Neural cell (in vitro differentiated cells): Measurements from ENCODE around the gene EMC7. TPM values are rescaled to one million over a fixed set of nuclear protein-coding genes. Genes with fewer than 3 reads are reported as not detected.

ENCODE experiments used
- H2AFZ ChIP-seq: fragments of 200-600, 300-800 bp; sonication (generic), shearing (Covaris generic); 2 replicates; pipeline ENCODE4 v1.6.0; 2014; ENCODE audit warnings: low read depth, mild to moderate bottlenecking, antibody characterized with exemption, low read length, moderate library complexity
- H3F3A ChIP-seq: fragments of 200-600 bp; shearing (Covaris generic); 2 replicates; pipeline ENCODE4 v1.6.1; 2016; ENCODE audit warnings: mild to moderate bottlenecking, moderate library complexity, mixed read lengths, antibody characterized with exemption, low read length; ENCODE audit not compliant: insufficient read depth, poor library complexity, severe bottlenecking
- H3K27ac ChIP-seq: fragments of 200-600, 300-800 bp; sonication (generic), shearing (Covaris generic); 2 replicates; pipeline ENCODE4 v1.5.1; 2014; ENCODE audit warnings: mild to moderate bottlenecking, low read length, moderate library complexity
- H3K27me3 ChIP-seq: fragments of 300-800, 200-600 bp; sonication (generic), shearing (Covaris generic); 2 replicates; pipeline ENCODE4 v1.6.0; 2014; ENCODE audit warnings: mild to moderate bottlenecking, low read depth, low read length, moderate library complexity; ENCODE audit not compliant: insufficient read depth
- H3K36me3 ChIP-seq: fragments of 300-800, 200-600 bp; sonication (generic), shearing (Covaris generic); 2 replicates; pipeline ENCODE4 v1.5.1; 2014; ENCODE audit warnings: mild to moderate bottlenecking, antibody characterized with exemption, low read length, moderate library complexity; ENCODE audit not compliant: insufficient read depth
- H3K4me2 ChIP-seq: fragments of 300-800, 200-600 bp; sonication (generic), shearing (Covaris generic); 2 replicates; pipeline ENCODE4 v1.6.0; 2014; ENCODE audit warnings: mild to moderate bottlenecking, low read length
- H3K4me3 ChIP-seq: fragments of 300-800, 200-600 bp; sonication (generic), shearing (Covaris generic); 2 replicates; pipeline ENCODE4 v1.5.1; 2014; ENCODE audit warnings: mild to moderate bottlenecking, low read length, moderate library complexity
- H3K79me2 ChIP-seq: fragments of 200-600 bp; shearing (Covaris generic); replicated peaks from 2 replicates; pipeline ENCODE4 v1.6.0; 2014; ENCODE audit warnings: mild to moderate bottlenecking, low read length, moderate library complexity; ENCODE audit not compliant: insufficient read depth
- H3K9ac ChIP-seq: fragments of 300-800, 200-600 bp; sonication (generic), shearing (Covaris generic); 2 replicates; pipeline ENCODE4 v1.6.1; 2016; ENCODE audit warnings: mild to moderate bottlenecking, low read length, mixed read lengths
- H3K9me2 ChIP-seq: fragments of 200-600 bp; shearing (Covaris generic); 2 replicates; pipeline ENCODE4 v1.6.1; 2016; ENCODE audit warnings: mild to moderate bottlenecking, low read length, mixed read lengths; ENCODE audit not compliant: insufficient read depth
- H3K9me3 ChIP-seq: fragments of 200-600, 300-800 bp; sonication (generic), shearing (Covaris generic); 2 replicates; pipeline ENCODE4 v1.6.1; 2016; ENCODE audit warnings: mild to moderate bottlenecking, mixed run types, low read length, moderate library complexity, mixed read lengths
- H4K20me1 ChIP-seq: fragments of 200-600 bp; shearing (Covaris generic); 2 replicates; pipeline ENCODE4 v1.6.1; 2016; ENCODE audit warnings: mild to moderate bottlenecking, mixed run types; ENCODE audit not compliant: insufficient read depth
- EP300 ChIP-seq: fragments of 450-650 bp; conservative IDR thresholded peaks from 2 replicates; pipeline ENCODE4 v1.6.1; 2014; ENCODE audit warnings: antibody characterized with exemption, mild to moderate bottlenecking, moderate library complexity; ENCODE audit not compliant: poor library complexity, severe bottlenecking
- EZH2 ChIP-seq: fragments of 200-600, 300-800 bp; shearing (Covaris generic), sonication (generic); IDR thresholded peaks from 2 replicates; pipeline ENCODE4 v1.6.1; 2014; ENCODE audit warnings: antibody characterized with exemption, low read length, borderline replicate concordance, mild to moderate bottlenecking; ENCODE audit not compliant: insufficient read depth, poor library complexity, severe bottlenecking
- MXI1 ChIP-seq: fragments of 450-650 bp; conservative IDR thresholded peaks from 2 replicates; pipeline ENCODE4 v1.6.1; 2014; ENCODE audit warnings: antibody characterized with exemption, mild to moderate bottlenecking; ENCODE audit not compliant: poor library complexity, severe bottlenecking
- POLR2AphosphoS5 ChIP-seq: IDR thresholded peaks from 2 replicates; pipeline ENCODE4 v1.6.1; 2012
- RAD21 ChIP-seq: fragments of 450-650 bp; conservative IDR thresholded peaks from 2 replicates; pipeline ENCODE4 v1.6.1; 2014; ENCODE audit warnings: antibody characterized with exemption, mild to moderate bottlenecking, moderate library complexity
- REST ChIP-seq: IDR thresholded peaks from 2 replicates; pipeline ENCODE4 v1.6.1; 2012; ENCODE audit warnings: borderline replicate concordance
- SMC3 ChIP-seq: fragments of 450-650 bp; conservative IDR thresholded peaks from 2 replicates; pipeline ENCODE4 v1.6.1; 2014; ENCODE audit warnings: antibody characterized with exemption, mild to moderate bottlenecking, moderate library complexity; ENCODE audit not compliant: poor library complexity
- TAF1 ChIP-seq: IDR thresholded peaks from 2 replicates; pipeline ENCODE4 v1.6.1; 2012; ENCODE audit warnings: low read depth
- polyA plus RNA-seq: library from polyadenylated mRNA; depleted of rRNA; stranded (reverse); fragments of >200 nt; gene quantifications from 2 replicates; pipeline ENCODE4 v1.2.3, GENCODE V29; 2014
- TF ChIP-seq, protein P1 (sequence below): fragments of 450-650 bp; IDR thresholded peaks from 2 replicates; pipeline ENCODE4 v1.5.1; 2014; ENCODE audit warnings: antibody characterized with exemption, mild to moderate bottlenecking, moderate library complexity; ENCODE audit not compliant: poor library complexity, severe bottlenecking

EMC7 gene
- polyA plus RNA-seq, 1 donor from 2014 or later: 65.7 TPM

- H3F3A ChIP-seq: no peaks in the 10 kb centered on the region
- H3K79me2 ChIP-seq: no peaks in the 10 kb centered on the region
- H3K27ac ChIP-seq: no peak overlapping the region
- H3K36me3 ChIP-seq: no peaks in the 10 kb centered on the region
- H4K20me1 ChIP-seq: no peaks in the 10 kb centered on the region
- TF ChIP-seq RAD21 (no peak), EP300 (no peak), SMC3 (no peak), REST (no peak), EZH2 (no peak), MXI1 (no peak), POLR2AphosphoS5 (no peak), TAF1 (no peak)
- TF ChIP-seq, protein P1, sequence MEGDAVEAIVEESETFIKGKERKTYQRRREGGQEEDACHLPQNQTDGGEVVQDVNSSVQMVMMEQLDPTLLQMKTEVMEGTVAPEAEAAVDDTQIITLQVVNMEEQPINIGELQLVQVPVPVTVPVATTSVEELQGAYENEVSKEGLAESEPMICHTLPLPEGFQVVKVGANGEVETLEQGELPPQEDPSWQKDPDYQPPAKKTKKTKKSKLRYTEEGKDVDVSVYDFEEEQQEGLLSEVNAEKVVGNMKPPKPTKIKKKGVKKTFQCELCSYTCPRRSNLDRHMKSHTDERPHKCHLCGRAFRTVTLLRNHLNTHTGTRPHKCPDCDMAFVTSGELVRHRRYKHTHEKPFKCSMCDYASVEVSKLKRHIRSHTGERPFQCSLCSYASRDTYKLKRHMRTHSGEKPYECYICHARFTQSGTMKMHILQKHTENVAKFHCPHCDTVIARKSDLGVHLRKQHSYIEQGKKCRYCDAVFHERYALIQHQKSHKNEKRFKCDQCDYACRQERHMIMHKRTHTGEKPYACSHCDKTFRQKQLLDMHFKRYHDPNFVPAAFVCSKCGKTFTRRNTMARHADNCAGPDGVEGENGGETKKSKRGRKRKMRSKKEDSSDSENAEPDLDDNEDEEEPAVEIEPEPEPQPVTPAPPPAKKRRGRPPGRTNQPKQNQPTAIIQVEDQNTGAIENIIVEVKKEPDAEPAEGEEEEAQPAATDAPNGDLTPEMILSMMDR: no peak
- H3K27me3 ChIP-seq: no peaks in the 10 kb centered on the region
- no peaks in the 10 kb centered on the region for H3K9me3 ChIP-seq
- H2AFZ ChIP-seq: no peak overlapping the region
- H3K4me3 ChIP-seq: no peak overlapping the region
- H3K4me2 ChIP-seq: no peak overlapping the region
- no peaks in the 10 kb centered on the region for H3K9me2 ChIP-seq
- no peak overlapping the region for H3K9ac ChIP-seq
These were observed 24.3 kb upstream of the EMC7 start for GRCh38 chr15:34125945-34126344.

GRCh38 chr15:34124651-34125050 is 23.0 kb upstream of the EMC7 start:
- TF ChIP-seq, protein P1: no peak
- TF ChIP-seq POLR2AphosphoS5 (no peak), EP300 (no peak), SMC3 (no peak), EZH2 (no peak), RAD21 (no peak), MXI1 (no peak), REST (no peak), TAF1 (no peak)
- H3F3A ChIP-seq: no peaks in the 10 kb centered on the region
- no peaks in the 10 kb centered on the region for H3K36me3 ChIP-seq

More at GRCh38 chr15:34124651-34125050, 23.0 kb upstream of the EMC7 start:
- Histone ChIP-seq H3K9ac (no peak overlapping the region), H3K27ac (no peak overlapping the region), H3K4me2 (no peak overlapping the region), H2AFZ (no peak overlapping the region), H3K4me3 (no peak overlapping the region), H3K79me2 (no peaks in the 10 kb centered on the region), H3K27me3 (no peaks in the 10 kb centered on the region), H4K20me1 (no peaks in the 10 kb centered on the region), H3K9me3 (no peaks in the 10 kb centered on the region), H3K9me2 (no peaks in the 10 kb centered on the region)
